HL-60/S4 treated with retinoic acid at 250 ng/mL for 4 days and 3 days (cell line): ENCODE measurements around the gene LGR5.

Experiments used
- in situ Hi-C: fragments of 300-500 bp; cut with MboI; formaldehyde crosslinking; loops from 2 replicates; pipeline ENCODE4 v1.7.0; 2022; ENCODE audit warnings: low sequenced_read_pairs

LGR5 gene

DNA sequence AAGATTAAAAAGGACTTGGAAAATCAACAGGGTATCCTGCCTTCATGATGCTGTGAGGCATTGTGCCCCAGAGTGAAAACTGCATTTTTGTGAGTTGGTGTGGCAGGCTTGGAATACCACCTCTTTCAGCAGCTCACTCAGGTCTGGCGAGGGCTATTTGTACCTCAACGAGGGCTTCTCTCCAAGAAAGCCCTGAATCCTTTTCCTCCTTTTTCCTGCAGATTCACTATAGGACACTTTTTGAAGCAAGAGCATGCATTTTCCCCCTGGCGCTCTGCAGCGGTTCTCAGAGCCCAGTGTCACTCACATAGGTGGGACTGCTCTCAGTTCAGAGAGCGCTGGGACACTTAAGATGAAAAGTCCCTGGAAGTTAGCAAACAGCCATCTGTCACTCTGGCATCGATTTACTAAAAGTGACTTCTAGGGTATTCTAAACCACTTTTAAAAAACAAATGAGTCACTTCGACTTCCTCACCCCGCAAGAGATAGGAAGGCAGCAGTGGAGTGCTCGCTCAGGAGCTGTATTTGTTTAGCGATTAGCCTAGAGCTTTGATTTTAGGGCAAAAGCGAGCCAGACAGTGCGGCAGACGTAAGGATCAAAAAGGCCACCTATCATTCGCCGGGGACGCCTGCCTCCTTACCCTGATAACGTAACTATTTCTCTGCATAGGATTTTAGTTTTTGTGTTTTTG lies 782 bp upstream of the LGR5 start:
- in situ Hi-C loops = no loop called here

DNA sequence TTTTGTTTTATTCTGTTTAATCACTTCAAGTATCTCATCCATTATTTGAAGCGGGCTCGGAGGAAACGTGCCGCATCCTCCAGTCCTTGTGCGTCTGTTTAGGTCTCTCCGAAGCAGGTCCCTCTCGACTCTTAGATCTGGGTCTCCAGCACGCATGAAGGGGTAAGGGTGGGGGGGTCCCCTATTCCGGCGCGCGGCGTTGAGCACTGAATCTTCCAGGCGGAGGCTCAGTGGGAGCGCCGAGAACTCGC lies 311 bp upstream of the LGR5 start:
- in situ Hi-C loops = no loop called here

DNA sequence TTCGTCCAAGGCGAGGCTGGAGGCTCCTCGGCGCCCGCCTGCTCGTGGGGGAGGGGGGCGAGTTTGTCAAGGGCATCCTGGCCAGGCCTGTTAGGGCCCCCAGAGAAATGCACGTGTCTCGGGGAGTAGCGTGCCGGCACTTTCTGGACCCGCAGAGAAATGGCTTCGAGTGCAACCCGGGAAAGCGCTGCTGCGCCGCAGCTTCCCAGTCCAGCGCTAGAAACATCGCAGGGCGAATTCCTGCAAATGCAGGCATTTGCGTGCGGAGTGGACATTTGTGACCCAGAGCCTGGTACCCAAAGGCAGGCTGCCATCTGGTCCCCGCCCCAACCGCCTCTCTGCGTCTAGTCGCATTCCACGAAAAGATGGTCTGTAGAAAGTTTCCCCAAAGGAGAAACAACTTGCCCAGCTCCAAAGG lies 756 bp downstream of the LGR5 start:
- in situ Hi-C loops = no loop called here

DNA sequence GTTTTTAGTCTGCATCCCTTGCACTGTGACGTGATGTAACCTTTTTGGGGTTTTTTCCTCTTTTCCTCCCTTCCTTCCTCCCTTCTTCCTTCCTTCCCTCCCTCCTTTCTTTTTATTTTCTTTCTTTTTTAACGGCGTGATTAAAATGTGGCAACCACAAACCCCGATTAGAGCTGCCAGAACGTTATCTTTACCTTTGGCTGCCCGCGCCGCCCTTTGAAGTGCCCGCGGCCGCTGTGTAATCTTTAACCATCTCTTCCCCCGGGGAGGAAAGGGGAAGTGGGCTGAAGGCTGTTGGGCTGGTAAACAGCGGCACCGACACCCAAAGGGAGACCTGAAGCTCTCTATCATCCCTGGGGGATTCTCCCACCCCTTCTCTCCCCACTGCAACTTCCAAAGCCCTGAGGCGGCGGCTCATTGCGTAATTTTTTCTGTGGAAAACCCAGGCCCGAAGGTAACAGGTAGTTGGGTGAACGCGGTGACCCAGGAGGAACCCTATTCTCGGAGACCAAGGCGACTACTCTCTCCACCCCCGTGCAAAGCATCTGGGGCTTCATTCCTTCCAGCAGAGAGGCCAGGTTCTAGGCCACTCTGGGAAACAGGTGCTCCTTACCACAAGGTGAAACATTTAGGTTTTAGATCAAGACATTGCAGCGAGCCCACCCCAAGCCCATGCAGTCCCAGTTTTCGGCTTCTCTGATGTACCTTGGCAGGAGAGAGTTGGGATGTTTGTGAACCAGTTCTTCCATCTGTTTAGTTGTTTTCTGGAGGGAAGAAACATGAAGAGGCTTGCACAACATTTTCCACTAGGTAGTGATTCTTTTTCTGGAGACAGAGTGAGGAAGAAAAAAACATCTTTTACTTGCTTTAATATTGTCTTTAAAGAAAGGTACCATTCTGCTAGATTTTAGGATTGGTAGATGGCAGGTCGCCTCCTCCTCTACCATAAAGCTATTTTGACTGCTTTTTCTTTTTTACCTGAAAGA lies 1.5 kb downstream of the LGR5 start:
- in situ Hi-C loops = no loop called here

DNA sequence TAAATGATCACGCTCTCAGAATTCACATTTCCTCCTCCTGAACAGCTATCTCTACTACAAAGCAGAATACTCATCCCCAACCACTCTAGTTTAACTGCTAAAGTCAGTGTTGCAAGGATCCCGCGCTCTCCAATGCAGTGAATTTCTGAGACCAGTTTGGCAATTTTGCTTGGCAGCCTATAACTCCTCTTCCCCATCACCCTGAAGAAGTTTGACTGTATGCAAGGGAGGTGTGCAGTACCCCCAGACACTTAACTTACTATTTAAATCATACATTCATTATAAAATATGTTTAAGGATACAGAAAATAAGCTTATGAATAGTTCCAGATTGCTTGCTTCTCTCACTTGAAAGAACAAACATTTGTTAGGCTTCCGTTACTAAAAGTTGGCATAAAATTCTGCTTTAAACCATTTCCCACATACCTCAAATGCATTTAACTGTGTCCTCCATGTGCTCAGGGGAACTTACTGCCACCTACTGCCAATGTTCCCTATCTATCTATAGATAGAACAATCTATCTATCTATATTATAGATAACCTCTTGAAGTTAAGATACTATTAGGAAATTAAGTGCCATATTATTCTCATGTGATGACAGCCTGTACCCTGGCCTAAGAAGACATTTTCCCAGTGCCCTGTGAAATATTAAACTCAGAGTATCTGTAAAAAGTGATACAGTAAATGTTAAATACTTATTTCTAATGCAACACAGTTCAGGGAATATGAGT lies 2.4 kb downstream of the LGR5 start:
- in situ Hi-C loops = no loop called here

DNA sequence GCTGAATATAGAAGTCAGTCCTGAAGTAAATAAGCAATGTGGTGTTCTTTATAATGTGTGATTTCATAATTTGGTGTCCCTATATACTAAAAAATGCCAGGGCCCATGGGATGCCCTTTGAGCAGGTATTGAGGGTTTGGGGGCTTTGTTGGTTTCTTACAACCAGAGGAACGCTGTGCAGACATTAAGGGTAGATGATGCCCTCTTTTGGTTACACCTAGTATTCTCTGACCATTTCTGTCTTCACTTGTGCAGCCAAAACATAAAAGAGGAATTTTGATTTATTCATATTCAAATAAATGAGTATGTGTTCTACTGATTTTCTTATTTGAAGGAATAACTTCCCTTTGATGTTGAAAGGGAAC lies 3.0 kb downstream of the LGR5 start:
- in situ Hi-C loops = no loop called here

DNA sequence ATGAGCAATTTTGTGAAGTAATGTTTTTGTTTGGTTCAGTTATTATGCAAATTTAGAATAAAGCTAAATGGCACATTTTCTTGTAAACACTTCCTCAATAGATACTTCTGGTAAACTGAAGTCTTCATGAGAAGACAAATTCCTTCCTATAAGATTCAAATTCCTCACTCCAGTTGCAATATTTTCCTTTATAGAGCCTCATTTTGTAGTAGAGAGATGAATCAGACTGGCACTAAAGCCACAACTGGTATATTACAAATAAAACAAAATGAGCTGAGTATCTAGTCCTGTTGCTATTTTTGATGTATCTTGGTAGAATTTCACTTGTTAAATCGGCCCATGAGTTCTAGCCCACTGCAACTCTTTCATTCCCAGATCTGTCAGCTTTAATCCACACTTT lies 5.5 kb downstream of the LGR5 start:
- in situ Hi-C loops = no loop called here

DNA sequence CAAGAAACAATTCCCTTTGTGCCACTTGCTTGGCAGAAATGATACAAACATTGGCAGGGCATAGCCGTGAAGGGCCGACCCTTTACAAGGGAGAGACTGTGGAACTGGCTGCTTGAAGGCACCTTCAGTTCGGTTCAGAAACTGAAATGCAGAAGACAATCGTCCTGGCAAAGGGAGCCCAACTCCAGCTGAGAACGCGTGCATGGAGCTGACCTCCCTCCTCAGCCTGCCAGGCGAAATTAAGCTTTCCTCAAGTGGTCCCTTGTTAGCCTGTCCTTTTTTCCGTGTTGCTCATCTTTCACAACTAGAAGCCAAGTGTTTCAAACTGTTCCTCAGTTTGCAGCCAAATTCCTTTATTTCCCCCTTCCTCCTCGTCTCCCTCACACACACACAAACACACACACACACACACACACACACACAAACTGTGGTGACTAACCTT lies 8.1 kb downstream of the LGR5 start:
- in situ Hi-C loops = no loop called here

DNA sequence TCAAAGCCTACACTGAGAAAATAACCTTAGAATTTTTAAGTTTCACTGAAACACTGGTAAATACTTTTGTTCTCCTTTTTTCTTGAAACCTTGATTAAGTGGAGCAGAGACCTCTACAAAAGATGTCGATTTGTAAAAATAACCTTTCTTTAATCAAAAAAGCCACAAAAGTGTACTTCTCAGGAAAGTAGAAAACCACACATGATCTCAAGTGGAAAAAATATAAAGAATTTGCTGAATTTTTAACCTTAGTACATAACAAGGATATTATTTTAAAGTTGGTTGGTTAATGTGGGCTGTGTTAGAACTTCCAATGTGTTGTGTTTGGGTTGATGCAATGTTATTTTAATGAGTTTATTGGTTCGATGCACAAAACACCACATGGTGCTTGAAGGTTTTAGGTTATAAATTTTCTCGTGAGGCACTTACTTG lies 8.6 kb downstream of the LGR5 start:
- in situ Hi-C loops = no loop called here

DNA sequence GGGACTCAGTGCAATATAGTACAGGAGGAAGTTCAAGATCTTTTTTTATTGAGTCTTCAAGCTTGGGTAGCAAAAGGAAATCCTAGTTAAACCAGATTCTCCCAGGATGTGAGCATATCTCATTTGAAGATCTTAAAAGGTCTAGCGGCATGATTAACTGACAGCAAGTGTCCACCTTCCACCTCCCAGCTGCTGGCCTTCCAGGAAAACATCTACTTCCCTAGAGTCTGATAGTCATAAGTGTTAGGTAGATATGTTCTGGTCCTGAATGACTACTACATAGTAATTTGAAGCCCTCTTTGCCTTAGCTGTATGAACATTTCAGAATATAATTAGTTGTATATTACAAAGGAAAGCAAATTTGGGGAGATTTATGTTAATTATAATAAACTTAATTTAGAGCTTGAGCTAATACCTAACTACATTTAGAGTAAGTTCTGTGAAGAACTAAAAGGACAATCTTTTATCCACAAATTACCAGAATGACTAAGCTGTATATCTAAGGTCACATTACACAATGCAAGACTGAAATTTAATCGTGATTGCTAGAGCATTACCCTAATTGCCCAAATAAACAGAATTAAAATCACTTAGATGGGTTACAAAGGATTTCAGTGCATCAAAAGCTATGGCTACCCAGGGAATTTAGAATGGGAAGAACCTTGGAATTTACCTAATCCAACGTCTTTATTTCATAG lies 9.9 kb downstream of the LGR5 start:
- in situ Hi-C loops = no loop called here

DNA sequence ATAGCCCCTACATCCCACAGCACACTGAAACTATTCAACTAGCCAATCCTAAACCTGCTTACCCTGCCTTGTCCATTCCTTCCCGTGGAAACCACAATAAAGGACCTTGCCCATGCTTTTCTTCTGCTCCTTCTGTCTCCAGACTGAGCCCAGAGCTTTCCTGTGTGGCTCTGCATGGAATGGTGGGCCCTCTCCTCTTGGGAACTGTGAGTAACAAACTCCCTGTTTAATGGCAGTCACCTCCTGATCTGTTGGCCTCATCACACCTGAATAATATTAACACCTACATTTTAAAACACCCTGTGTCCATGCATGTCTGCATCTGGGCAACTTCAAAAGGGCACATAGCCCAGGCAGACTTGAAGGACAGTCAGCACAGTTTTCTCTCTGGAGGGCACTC lies 12.4 kb downstream of the LGR5 start:
- in situ Hi-C loops = no loop called here

DNA sequence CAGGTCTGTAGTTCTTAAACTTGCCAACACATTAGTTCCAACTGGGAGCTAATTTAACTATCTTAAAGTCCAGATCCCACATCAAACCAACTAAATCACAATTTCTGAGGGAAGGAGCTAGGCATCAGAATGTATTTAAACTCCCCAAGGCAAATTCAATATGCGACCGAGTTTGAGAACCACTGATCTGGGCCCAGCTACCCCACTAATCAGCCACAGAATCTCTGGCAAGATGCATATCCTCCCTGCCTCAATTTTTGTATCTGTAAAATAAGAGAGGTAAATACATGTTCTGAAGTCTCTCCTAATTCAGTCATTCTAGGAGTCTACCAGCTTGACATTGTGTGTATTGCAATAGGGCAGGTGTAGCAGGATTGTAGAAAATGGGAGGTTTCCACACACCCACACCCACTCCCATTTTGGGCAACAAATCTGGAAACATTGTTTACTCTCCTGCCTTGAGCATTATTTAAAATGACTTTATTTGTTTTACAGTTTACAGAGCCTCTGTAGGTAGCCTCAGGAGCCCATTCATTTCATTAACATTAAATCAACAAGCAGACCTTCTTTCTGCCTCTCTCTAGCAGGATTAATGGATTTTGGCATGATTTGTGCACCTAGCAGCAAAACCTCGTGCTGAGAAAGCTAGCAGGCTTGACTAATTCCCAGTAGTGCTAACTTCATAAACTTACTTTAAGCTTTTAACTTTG lies 15.6 kb downstream of the LGR5 start:
- in situ Hi-C loops = no loop called here

DNA sequence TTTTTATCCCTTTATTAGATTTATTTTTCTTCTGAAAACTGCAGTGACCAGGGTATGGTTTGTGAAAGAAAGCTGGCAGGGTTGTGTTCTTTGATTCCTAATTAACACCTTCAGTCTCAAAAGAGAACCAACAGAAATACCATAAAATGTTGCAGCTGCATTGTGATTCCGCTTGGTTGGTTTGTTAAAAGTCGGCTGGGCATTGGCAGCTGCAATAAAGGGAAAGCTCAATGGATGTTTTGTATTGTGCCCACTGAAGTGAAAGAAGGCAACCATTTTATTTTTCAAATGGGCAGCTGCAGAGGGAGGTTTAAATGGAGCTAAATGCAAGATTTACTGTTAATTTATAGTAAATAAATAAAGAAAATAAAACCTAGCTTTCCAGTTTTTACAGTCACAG lies 16.7 kb downstream of the LGR5 start:
- in situ Hi-C loops = no loop called here

DNA sequence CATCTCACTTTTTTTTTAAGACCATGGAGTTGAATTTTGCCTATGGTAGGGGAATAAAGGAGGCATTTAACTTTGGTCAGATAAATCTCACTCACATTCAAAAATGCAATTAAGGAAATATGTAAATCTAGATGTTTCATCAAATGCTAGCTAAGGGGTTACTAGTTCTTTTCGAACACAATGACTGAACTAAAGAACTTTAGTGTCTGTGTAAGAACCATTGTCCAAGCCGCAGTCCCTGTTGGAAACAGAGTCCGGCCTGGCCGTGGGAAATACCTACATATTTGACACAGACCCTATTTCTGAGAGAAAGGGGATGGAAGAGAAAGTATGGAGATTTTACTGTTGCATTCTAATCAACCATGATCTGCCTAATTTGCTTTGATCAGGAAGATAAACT lies 17.4 kb downstream of the LGR5 start:
- in situ Hi-C loops = no loop called here

DNA sequence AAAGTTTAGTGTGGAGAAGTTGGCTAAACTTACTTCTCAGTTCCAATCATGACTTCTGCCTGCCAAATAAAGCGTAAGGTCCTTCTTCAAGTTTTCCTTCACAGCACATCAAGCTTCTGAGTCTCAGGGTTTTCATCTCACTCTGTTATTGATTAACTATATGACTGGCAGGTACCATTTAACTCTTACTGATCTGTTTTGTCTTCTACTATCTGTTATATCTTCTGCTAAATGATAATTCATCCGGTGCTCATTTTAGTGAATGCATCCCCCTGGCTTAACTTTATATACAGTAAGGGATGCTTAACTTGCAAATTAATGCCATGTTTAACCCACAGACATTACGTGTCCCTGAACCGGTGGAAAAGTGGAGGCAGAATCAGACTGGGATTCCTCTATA lies 20.7 kb downstream of the LGR5 start:
- in situ Hi-C loops = no loop called here

DNA sequence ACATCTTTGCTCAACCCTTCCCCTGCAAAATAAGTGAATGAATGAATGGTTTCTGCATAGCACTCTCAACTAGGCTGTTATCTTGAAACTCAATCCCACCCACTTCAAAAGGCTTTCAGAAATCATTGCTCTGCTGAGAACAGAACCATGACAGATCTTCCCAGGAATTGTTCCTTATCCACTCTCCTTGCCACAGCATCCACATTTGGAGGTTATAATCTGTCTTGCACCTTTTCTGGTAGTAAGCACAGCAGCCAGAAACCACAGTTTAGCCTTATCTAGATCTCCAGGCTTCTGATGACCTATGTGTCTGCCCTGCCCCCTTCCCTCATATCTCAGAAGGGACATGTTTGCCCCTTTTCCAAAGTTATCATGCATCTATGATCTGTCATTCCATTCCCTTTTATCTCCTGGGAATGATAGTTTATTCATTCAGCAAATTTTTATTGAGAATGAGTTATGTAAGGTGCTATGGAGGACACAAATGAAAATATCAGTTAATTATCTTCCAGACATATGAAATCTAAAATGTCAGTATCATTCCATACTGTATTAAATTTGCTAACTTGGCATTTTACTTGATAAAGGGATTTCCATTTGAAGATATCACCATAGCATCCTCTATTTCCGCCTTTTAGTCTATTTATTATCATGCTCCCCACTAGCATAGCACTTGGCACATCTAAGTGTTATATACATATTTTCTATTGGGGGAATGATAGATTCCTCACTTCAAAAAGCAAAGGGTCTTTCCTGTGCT lies 21.4 kb downstream of the LGR5 start:
- in situ Hi-C loops = no loop called here

DNA sequence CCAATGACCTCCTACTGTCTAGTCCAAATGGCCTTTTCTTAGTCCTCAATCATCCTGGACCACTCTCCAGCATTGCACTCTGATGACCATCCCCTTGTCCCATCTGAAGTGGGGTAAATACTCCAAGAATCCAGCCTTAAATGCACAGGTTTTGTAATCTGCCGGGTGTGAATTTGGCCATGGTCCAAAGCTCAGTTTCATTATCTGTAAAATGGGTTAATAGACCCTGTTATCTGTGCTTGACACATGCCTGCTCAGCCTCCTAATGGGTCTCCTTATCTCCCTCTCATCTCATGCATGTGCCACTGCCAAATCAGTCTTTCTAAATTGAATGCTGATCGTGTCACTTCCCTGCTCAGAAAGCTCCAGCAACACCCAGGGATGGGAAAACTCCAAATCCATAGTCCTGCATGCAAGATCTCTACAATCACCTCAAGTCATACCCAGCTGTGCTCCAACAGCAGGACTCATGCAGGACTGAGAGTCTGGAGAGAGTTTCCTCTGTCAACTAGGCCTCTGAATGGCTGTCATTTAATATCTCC lies 22.3 kb downstream of the LGR5 start:
- in situ Hi-C loops = no loop called here

DNA sequence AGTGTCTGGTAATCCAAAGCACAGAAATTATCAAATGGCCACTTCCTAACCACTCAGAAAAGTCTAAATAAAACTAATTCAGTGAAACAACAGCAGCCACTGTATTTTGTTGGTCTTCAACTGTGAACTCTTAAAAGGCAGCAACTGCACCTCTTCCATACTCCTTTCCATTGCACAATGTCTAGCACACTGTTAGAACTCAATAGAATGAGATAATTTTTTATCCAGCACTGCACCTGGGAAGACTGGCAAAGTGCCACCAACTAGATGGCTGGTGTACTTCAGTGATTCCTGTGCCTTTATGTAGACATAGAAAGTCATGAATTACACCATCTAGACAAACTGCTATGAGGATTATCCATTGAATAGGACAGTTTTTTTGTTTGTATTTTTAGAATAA lies 26.2 kb downstream of the LGR5 start:
- in situ Hi-C loops = no loop called here

DNA sequence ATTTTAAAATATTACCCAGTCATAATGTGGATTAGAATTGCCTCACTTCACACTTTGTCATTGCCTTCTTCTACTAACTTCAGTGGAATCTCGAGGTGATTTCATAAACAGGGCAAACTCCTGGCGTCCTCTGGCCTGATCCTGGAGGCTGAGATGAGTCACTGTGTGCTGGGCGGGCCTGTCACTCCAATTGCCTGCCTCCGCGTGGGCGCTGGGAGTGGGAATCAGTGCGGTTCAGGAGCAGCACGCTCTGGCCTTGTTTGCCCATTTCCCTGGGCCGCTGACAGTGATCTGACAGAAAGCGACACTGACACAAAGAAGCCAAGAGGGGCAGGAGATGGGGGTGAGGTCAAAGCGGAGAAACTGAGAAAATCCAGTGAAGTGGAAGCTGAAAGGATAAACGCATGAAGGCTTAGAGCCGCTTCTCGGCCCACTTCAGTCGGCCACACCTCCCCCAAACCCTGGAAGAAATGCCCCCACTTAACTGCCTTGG lies 29.7 kb downstream of the LGR5 start:
- in situ Hi-C loops = no loop called here
